ENCODE results near the gene RPRD1B. TPM values are rescaled to one million over a fixed set of nuclear protein-coding genes. Genes with fewer than 3 reads are reported as not detected.

The RPRD1B gene
- total RNA-seq, 2 donors from 2014 or later, result 22.7 to 42.5 TPM

DNA sequence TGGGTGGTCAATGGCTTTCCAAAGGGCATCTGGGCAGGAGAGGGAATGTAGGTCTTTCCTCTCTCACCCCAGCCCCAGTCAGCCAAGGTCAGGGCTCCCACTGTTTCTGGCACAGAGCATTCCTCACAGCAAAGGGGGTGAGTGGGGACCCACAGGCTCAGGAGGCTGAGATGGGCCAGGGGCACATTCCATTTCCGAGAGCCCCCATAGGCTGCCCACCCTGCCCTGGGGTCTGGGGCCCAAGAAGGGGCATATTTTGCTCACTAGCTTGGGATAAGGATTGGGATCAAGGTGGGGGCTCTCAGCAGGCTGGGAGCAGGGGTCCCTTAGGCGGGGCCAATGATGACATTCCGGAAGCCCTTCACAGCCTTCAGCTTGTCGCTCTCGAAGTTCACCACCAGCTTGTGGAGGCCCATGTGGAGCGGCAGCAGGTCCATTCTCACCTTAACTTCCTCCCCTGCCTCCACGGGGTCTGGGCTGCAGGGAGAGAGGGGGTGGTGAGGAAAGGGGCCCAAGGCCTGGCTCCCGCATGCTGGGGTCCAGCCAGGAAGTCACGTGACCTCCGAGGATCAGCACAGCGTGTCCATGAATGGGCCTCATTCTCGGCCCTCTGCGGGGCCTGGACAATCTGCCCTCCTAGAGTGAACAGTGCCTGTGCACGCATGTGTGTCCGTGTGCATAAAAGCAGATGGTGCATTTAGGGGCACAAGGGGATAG lies 96.5 kb downstream of the RPRD1B start:
- Histone ChIP-seq H3K4me1 (peaks cover 7% of the 10 kb centered on the region), H3K36me3 (no peaks in the 10 kb centered on the region), H3K4me3 (no peak overlapping the region), H3K9ac (ENCODE audit: low read depth in 2 of 2, low read length in 2 of 2) (no peak overlapping the region), H3K27ac (no peak overlapping the region), H3K27me3 (no peaks in the 10 kb centered on the region), H3K9me3 (no peaks in the 10 kb centered on the region)
- no peak for DNase-seq
- TF ChIP-seq, protein P1, sequence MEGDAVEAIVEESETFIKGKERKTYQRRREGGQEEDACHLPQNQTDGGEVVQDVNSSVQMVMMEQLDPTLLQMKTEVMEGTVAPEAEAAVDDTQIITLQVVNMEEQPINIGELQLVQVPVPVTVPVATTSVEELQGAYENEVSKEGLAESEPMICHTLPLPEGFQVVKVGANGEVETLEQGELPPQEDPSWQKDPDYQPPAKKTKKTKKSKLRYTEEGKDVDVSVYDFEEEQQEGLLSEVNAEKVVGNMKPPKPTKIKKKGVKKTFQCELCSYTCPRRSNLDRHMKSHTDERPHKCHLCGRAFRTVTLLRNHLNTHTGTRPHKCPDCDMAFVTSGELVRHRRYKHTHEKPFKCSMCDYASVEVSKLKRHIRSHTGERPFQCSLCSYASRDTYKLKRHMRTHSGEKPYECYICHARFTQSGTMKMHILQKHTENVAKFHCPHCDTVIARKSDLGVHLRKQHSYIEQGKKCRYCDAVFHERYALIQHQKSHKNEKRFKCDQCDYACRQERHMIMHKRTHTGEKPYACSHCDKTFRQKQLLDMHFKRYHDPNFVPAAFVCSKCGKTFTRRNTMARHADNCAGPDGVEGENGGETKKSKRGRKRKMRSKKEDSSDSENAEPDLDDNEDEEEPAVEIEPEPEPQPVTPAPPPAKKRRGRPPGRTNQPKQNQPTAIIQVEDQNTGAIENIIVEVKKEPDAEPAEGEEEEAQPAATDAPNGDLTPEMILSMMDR (IDR thresholded peaks at IDR 0.05), result no peak
- intact Hi-C loops (cut with DNase I), result no loop called here

DNA sequence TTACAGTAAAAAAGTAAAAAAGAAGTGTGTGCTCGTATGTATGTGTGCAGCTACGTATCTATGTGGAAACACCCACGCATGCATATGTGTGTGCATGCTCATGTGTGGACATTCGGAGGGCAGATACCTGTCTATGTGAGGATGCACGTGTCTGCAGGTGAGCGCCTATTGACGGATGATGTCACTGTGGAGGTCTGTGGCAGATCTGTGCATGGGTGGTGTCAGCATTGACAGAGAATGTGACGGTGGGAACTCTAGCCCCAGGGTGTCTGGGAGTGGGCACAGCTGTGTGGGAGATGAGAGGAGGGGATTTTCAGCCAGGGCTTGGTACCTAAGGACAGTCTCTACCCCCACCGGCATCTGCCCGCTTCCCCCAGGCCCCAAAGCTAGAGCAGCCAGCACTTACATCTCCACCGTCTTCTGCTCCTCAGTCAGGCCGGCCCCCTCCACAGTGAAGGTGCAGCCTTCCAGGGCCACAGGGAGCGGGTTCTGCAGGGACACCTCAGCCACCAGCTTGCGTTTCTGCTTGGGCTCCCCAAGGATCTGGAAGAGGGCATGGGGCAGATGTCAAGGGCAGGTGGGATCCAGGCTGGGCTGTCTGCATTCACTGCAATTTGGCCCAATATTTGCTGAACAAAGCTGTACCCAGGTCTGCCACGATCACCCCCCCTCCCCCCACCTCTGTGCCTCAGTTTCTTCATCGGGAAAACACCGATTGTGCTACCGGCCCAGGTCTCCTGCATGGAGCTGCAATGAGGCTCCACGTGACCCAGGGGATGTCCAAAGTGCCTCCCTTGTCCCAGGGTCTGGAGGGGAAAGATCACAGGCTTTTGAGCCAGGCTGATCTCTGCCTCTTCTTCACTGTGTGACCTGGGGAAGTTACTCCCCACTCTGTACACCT lies 97.4 kb downstream of the RPRD1B start:
- Histone ChIP-seq H3K27me3 (no peaks in the 10 kb centered on the region), H3K9ac (ENCODE audit: low read depth in 2 of 2, low read length in 2 of 2) (no peak overlapping the region), H3K36me3 (no peaks in the 10 kb centered on the region), H3K4me1 (peaks cover 7% of the 10 kb centered on the region), H3K4me3 (no peak overlapping the region), H3K9me3 (no peaks in the 10 kb centered on the region), H3K27ac (no peak overlapping the region)
- intact Hi-C loops (cut with DNase I), result no loop called here
- TF ChIP-seq, protein P1 (IDR thresholded peaks at IDR 0.05), result no peak
- no peak for DNase-seq

DNA sequence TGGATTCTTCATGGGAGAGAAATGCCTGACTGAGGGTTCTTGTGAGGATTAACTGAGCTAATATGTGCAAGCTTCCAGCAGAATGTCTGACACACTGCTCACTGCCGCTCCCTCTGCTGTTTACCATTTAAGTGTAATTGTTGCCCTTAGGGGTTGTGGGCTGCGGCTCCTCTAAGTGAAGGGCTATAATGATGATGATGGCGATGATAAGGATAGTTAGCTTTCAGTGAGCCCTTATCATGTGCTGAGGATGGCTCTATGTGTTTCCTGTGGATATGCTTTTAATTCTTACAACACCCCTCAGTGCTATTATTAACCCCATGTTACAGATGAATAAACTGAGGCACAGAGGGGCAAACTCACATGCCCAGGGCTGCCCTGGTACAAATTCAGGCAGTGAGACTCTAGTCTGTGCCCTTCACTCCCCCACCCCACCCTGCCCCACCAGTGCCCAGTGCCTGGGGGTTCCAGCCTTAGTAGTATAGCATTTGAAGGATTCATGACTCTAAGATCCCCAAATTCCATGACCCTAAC lies 98.1 kb downstream of the RPRD1B start:
- TF ChIP-seq, protein P1 (IDR thresholded peaks at IDR 0.05), result no peak
- Histone ChIP-seq H3K27me3 (no peaks in the 10 kb centered on the region), H3K9ac (ENCODE audit: low read depth in 2 of 2, low read length in 2 of 2) (no peak overlapping the region), H3K36me3 (no peaks in the 10 kb centered on the region), H3K27ac (no peak overlapping the region), H3K9me3 (no peaks in the 10 kb centered on the region), H3K4me1 (peaks cover under 1% of the 10 kb centered on the region), H3K4me3 (no peak overlapping the region)
- intact Hi-C loops (cut with DNase I), result no loop called here
- DNase-seq, result no peak

DNA sequence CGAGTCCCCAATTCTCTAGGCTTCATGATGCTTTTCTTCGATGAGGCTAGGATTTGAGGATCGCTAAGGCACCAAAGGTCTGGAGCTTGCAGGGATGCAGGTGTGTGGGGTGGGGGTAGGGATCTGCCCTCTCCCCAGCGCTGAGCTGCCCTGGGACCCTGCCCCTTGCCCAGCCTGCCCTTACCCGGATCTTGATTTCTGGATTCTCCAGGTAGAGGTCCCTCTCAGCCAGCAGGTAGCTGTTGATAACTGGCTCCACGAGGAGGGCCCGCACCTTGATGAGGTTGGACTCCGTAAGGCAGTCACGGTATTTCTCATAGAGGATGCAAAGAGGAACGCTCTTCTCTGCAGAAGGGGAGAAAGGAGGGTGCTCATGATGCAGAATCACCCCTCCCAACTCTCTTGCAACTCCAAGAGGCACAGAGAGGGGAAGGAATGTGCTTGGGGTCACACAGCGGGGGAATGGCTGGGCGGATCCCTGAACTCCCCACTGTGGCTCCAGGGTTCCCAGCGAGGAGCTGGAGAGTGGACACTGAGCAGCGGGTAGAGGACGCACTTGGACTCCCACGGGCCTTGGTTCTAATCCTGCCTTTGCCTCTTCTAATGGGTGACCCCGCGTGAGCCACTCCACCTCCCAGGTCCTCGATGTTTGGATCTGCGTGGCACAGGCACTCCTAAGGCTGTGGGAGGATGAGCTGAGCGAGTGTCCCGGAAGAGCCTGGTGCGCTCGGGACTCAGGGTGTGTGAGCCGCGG lies 98.8 kb downstream of the RPRD1B start:
- H3K4me3 ChIP-seq, result no peak overlapping the region
- no peak overlapping the region for H3K9ac ChIP-seq (ENCODE audit: low read depth in 2 of 2, low read length in 2 of 2)
- no peaks in the 10 kb centered on the region for H3K9me3 ChIP-seq
- no peaks in the 10 kb centered on the region for H3K27me3 ChIP-seq
- no peaks in the 10 kb centered on the region for H3K36me3 ChIP-seq
- DNase-seq, result no peak
- no peaks in the 10 kb centered on the region for H3K4me1 ChIP-seq
- intact Hi-C loops (cut with DNase I), result no loop called here
- TF ChIP-seq, protein P1 (IDR thresholded peaks at IDR 0.05), result no peak
- no peak overlapping the region for H3K27ac ChIP-seq

GRCh38 chr20:38132910-38133501 lies 99.5 kb downstream of the RPRD1B start:
- TF ChIP-seq, protein P1 (IDR thresholded peaks at IDR 0.05), result no peak
- intact Hi-C loops (cut with DNase I), result no loop called here
- H3K36me3 ChIP-seq, result no peaks in the 10 kb centered on the region
- no peaks in the 10 kb centered on the region for H3K4me1 ChIP-seq
- H3K9me3 ChIP-seq, result no peaks in the 10 kb centered on the region
- no peak for DNase-seq
- no peaks in the 10 kb centered on the region for H3K27me3 ChIP-seq
- H3K9ac ChIP-seq (ENCODE audit: low read depth in 2 of 2, low read length in 2 of 2), result no peak overlapping the region
- H3K4me3 ChIP-seq, result no peak overlapping the region
- H3K27ac ChIP-seq, result no peak overlapping the region

All from colonic mucosa (tissue), 4 donors.